Choroid plexus epithelial cell (primary cell): ENCODE measurements around the gene RNF8.

Experiments used
- DNase-seq: peaks from one replicate; pipeline ENCODE4 v3.0.0-alpha.2; 2010; ENCODE audit warnings: low read depth
- H3K4me3 ChIP-seq: 2 replicates; pipeline ENCODE4 v1.5.1; 2011; ENCODE audit warnings: low read depth, mild to moderate bottlenecking, control low read depth, low read length, moderate library complexity
- CTCF ChIP-seq: conservative IDR thresholded peaks from 2 replicates; pipeline ENCODE4 v1.5.1; 2011; ENCODE audit warnings: low read depth, mild to moderate bottlenecking, control low read depth, inconsistent platforms, low read length, moderate library complexity

Gene RNF8

GRCh38 chr6:37426058-37426944, 72.5 kb downstream of the RNF8 start:
- no peak for DNase-seq
- no peak overlapping the region for H3K4me3 ChIP-seq
- TF ChIP-seq CTCF = no peak

- TF ChIP-seq CTCF = no peak
- no peak overlapping the region for H3K4me3 ChIP-seq
Measured at GRCh38 chr6:37426945-37427510, 73.2 kb downstream of the RNF8 start.

GRCh38 chr6:37429352-37429750, 75.6 kb downstream of the RNF8 start:
- no peak overlapping the region for H3K4me3 ChIP-seq
- no peak for TF ChIP-seq CTCF
- no peak for DNase-seq

More at GRCh38 chr6:37426945-37427510, 73.2 kb downstream of the RNF8 start:
- no peak for DNase-seq

- TF ChIP-seq CTCF = no peak
- H3K4me3 ChIP-seq = peak overlapping the region; percentile 86
- no peak for DNase-seq
Measured at GRCh38 chr6:37432590-37432915, 78.8 kb downstream of the RNF8 start.

- TF ChIP-seq CTCF = no peak
- peak; percentile 89 for DNase-seq
Measured at GRCh38 chr6:37432916-37433656, 79.3 kb downstream of the RNF8 start, which contains the start of gene CMTR1. TSS of gene CMTR1 (plus strand) at chr6:37433221. CDS start at chr6:37435630, 2,409 bp downstream.

GRCh38 chr6:37433657-37434271, 80.0 kb downstream of the RNF8 start:
- TF ChIP-seq CTCF = no peak
- peak overlapping the region; percentile 86 for H3K4me3 ChIP-seq
- DNase-seq = peak; percentile 30

More at GRCh38 chr6:37432916-37433656, 79.3 kb downstream of the RNF8 start, which contains the start of gene CMTR1:
- H3K4me3 ChIP-seq = peak within 1 kb of the TSS; percentile 86
